K562 (cell line): ENCODE measurements around the gene ARL5C. TPM values are rescaled to one million over a fixed set of nuclear protein-coding genes. Genes with fewer than 3 reads are reported as not detected.
A peak's percentile ranks its signal among the peaks of the same experiment; 100 is the strongest.

Experiments
- CHD7 ChIP-seq: fragments of 200-600 bp; sonication (generic); IDR thresholded peaks from one replicate; pipeline ENCODE4 v1.6.1; 2012; ENCODE audit warnings: mild to moderate bottlenecking, low read depth, low read length, inconsistent platforms
- ETV1 ChIP-seq: fragments of 450-650 bp; conservative IDR thresholded peaks from 2 replicates; pipeline ENCODE4 v1.6.1; 2016; ENCODE audit warnings: missing genetic modification characterization, control low read depth, low read depth, missing compliant biosample characterization
- FOSL1 ChIP-seq: fragments of 200-800 bp; sonication (Bioruptor generic); conservative IDR thresholded peaks from 2 replicates; pipeline ENCODE4 v1.6.1; 2016; ENCODE audit warnings: missing genetic modification characterization, missing compliant biosample characterization
- GABPB1 ChIP-seq: sonication (generic); formaldehyde crosslinking; IDR thresholded peaks from 2 replicates; pipeline ENCODE4 v1.8.0; 2022; ENCODE audit warnings: mild to moderate bottlenecking, missing genetic modification reagents
- HDAC8 ChIP-seq: fragments of 450-650 bp; IDR thresholded peaks from 2 replicates; pipeline ENCODE4 v1.6.1; 2016; ENCODE audit warnings: mild to moderate bottlenecking, missing genetic modification characterization, moderate library complexity, missing compliant biosample characterization
- IFI16 ChIP-seq: fragments of 250-450 bp; sonication (Bioruptor Pico); IDR thresholded peaks from 2 replicates; pipeline ENCODE4 v2.1.2; 2022; ENCODE audit warnings: mild to moderate bottlenecking, inconsistent platforms
- RB1 ChIP-seq: fragments of 450-650 bp; IDR thresholded peaks from 2 replicates; pipeline ENCODE4 v1.6.1; 2017; ENCODE audit warnings: low read depth, mild to moderate bottlenecking
- SNIP1 ChIP-seq: fragments of 450-650 bp; IDR thresholded peaks from 2 replicates; pipeline ENCODE4 v1.7.1; 2017; ENCODE audit warnings: low read depth, mild to moderate bottlenecking
- TRIM24 ChIP-seq, 2 experiments: fragments of 450-650 bp; IDR thresholded peaks; 2 replicates each; pipeline ENCODE4 v1.6.1; 2016
- ZBED1 ChIP-seq: IDR thresholded peaks from 2 replicates; pipeline ENCODE4 v1.6.1; 2014
- ZBTB33 ChIP-seq: sonication (generic); formaldehyde crosslinking; IDR thresholded peaks from 2 replicates; pipeline ENCODE4 v1.8.1; 2023; ENCODE audit warnings: mild to moderate bottlenecking, missing genetic modification reagents
- ZMIZ1 ChIP-seq, 2 experiments: fragments of 150-350 bp in 1 of 2; IDR thresholded peaks; 2 replicates each; pipeline ENCODE4 v1.6.1; 2012 to 2016; ENCODE audit warnings: low read depth in 2 of 2, low read length in 2 of 2, mild to moderate bottlenecking in 1 of 2, moderate library complexity in 1 of 2
- polyA plus RNA-seq, 8 experiments: library from polyadenylated mRNA; depleted of rRNA in 4 of 8; stranded (reverse) in 5 of 8; unstranded in 3 of 8; fragments of >200 nt; fragmentation: Nextera tagmentation in 2 of 8; fragmentation: Illumina TruSeq in 1 of 8; extraction: Ambion mirVana in 2 of 8; extraction: Trizol in 1 of 8; gene quantifications; 2 replicates each; pipeline versions ENCODE4 v1.2.1 to v1.2.3, GENCODE V29; 2011 to 2014; ENCODE audit warnings: inconsistent platforms in 1 of 8, missing spikeins in 1 of 8
- total RNA-seq, 7 experiments: library from RNA; depleted of rRNA in 6 of 7; stranded (reverse); fragments of >200 nt in 6 of 7; fragmentation: Illumina TruSeq in 2 of 7; extraction: Trizol in 2 of 7; gene quantifications; 2 replicates each; pipeline versions ENCODE4 v1.2.1 to v1.2.3, GENCODE V29; 2011 to 2021; ENCODE audit warnings: low replicate concordance in 1 of 7

Gene ARL5C
- total and polyA plus RNA-seq, 9 of the 15 experiments (the other 6 are each of a cell fraction or from before 2014, with no cell fraction given) = not detected

GRCh38 chr17:39153599-39154051 is 12.3 kb downstream of the ARL5C start (continued):
- TF ChIP-seq ZBTB33 (no peak), ZBED1 (no peak), GABPB1 (CRISPR knock-in tag) (no peak), RB1 (no peak; the same call in 1 of the 2 replicates), ZMIZ1 (IDR thresholded peaks at IDR 0.05; ENCODE audit: low read depth in 2 of 2, low read length in 2 of 2) (0 out of 4 replicates have a peak, but pooled peaks of 1 of the 2 experiments have one; percentile 48), SNIP1 (no peak), TRIM24 (IDR thresholded peaks at IDR 0.05) (no peak), CHD7 (no peak), IFI16 (CRISPR knock-in tag) (no peak), FOSL1 (tag) (no peak), ETV1 (tag) (peak; percentile 41; the same call in 1 of the 2 replicates), HDAC8 (tag) (no peak)
